ENCODE measurements around the gene RAB42.
"Not testable (repeated sequence)": the region's sequence is repeated elsewhere in the genome, so short reads cannot be mapped to it uniquely, and the experiment has no call there.

Gene RAB42, protein sequence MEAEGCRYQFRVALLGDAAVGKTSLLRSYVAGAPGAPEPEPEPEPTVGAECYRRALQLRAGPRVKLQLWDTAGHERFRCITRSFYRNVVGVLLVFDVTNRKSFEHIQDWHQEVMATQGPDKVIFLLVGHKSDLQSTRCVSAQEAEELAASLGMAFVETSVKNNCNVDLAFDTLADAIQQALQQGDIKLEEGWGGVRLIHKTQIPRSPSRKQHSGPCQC

DNA sequence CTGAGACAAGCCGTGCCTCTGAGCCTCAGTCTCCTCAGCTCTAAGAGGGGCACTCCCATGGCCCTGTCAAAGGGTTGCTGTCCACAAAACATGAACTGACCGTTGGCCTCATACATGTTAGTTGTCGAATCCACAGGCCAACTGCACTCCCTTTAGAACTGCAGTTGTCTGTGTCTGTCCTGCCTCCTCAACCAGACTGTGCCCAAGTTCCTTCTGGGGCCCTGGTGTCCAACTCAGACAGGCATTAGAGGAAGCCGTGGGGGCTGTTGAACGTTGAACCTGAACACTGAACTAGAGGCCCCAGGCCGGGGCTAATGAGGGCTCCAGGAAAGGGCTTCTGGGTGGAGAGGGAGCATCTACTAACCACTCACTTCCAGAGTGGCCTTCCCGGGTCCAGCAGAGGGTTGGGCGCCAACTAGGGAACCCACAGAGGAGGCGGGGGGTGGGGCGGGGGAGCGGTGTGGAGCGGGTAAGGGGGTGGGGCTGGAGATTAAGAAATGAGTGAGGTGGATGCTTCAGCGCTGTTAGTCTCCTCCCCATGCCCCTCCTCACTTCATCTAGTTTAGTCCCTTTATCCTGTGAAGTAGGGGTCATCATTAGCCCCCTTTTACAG is at the start of gene RAB42:
Gene RAB42 (plus strand): TSS at position 558 of the 613 bp plus-strand sequence. CDS start 247 bp downstream, outside the sequence.
- no peak for DNase-seq (ENCODE audit: low spot score)

DNA sequence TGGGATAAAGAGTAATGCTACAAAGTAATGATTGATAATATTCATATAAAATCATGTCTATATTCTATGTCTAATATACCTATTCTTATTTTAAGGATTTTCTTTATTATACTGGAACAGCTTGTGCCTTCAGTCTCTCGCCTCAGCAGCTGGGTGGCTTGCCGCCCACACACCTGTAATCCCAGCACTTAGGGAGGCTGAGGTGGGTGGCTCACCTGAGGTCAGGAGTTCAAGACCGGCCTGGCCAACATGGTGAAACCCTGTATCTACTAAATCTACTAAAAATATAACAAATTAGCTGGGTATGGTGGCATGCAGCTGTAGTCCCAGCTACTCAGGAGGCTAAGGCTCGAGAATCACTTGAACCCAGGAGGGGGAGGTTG is 46.8 kb upstream of the RAB42 start:
- no peak for DNase-seq (ENCODE audit: low spot score)

DNA sequence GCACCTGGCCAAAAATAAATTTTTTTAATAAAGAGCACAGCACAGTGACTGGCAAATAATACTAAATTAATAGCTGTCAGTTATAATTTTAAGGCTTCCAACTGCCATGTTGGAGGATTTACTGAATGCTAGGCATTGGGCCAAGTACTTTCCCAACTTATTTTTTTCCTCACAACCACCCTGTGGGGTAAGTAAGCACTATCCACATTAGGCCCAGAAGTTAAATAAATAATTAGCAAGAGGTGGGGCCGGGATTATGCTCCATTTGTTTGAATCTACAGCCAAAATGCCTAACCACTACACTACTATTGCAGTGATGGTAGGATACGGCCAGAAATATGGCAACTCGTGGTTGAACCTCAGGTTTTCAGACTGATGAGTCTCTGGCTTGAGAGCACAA is 43.7 kb upstream of the RAB42 start:
- no peak for DNase-seq (ENCODE audit: low spot score)

DNA sequence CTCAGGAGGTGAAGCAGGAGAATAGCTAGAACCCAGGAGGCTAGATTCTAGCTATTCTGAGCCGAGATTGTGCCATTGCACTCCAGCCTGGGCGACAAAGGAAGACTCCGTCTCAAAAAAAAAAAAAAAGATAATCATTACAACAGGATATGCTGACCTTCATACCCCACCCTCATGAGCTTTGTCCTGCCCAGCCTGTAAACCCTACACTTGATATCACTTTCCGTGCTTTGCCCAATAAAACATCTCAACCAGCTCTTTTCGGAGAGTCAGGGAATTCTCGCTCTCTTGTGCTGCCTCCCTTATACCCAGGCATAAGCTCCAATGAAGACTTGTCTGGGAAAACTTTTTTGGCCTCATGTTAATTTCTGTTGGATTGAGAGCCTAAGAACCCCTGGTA is 40.7 kb upstream of the RAB42 start:
- no peak for DNase-seq (ENCODE audit: low spot score)

DNA sequence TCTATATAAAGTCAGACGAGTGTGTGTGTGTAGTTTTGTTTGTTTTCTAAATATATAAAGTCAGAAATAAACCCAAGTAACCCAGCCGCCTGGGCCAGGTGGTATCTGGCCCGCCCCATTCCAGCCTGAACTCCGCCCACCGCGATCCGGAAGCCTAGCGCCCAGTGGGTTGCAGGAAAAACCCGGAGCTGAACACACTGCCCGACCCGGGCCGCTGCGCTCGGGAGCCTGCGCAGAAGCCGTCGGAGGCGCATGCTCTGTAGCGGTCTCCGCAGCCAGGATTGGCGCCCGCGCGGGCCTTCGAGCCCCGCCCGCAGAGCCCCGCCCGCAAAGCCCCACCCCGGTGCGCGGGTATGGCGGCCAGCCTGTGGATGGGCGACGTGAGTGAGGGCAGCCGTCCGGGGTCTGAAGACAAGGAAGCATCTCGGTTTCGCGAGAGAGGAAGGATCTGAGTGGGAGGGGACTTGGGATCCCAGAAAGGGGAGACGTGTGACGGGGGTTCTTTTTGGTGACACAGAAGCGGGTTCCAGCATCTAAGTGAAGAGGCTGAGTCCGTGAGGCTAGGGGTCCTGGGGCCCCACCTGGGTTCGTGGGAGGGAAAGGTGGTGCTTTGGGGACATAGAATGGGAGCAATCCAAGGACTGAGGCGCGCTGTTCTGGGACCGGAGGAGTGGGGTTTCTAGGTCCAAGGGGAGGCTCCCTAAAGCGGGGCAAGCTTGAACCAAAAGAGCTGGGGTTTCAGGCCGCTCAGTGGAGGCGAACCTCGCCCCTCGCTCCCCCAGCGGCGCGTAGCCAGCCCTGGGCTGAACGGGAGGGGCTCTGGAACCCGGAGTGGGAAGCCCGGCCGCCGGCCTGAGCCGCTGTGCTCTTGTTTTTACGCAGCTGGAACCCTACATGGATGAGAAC is 39.1 kb upstream of the RAB42 start, which contains the start of gene TRNAU1AP:
Gene TRNAU1AP (plus strand): TSS at position 328 of the 906 bp plus-strand sequence. CDS start 26 bp downstream, at position 354.
- DNase-seq (ENCODE audit: low spot score): peak; percentile 94

DNA sequence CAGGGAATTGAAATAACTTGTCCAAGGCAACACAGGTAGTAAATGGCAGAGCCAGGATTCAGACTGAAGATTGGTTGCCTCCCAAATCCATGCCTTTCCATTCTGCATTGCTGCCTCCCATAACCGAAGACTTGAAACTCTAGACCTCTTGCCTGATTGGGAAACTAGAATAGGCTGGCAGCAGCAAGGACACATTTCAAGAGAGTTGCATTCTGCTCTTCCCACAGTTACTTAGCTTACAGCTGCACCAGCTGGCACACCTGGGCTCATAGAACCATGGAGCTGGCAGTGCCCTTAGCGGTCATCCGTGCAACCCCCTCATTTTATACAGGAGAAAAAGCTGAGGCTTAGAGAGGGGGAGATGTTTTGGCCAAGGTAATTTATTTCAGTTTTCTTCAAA is 31.2 kb upstream of the RAB42 start:
- no peak for DNase-seq (ENCODE audit: low spot score)

DNA sequence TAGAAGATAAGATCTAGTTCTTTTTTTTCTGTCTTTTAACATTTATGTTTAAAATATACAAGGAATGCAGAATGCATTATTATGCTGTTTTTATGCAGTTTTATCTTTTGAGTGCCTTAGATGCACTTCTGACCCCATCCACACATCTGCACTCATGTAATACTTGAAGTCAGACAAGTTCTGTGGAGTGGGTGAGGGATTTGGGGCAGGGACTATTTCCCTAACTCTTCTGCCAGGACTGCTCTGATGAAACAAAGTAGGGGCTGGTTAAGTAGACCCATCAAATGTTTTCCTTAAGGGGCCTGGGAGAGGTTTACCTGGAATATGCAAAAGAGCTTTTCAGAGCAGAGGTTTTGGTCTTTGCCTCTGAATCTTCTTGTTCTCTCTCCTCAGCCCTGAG is 27.8 kb upstream of the RAB42 start:
- DNase-seq (ENCODE audit: low spot score): no peak

DNA sequence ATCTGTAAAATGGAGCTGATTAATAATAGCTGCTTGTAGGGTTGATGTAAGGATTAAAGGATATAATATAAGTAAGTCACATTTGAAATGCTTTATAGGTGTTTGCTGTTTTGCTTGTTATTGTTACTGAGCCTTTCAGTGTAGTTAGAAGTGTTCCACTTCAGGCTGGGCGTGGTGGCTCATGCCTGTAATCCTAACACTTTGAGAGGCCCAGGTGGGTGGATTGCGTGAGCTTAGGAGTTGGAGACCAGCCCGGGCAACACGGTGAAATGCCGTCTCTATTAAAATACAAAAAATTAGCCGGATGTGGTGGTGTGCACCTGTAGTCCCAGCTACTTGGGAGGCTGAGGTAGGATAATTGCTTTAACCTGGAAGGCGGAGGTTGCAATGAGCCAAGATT is 27.0 kb upstream of the RAB42 start:
- DNase-seq (ENCODE audit: low spot score): no peak

DNA sequence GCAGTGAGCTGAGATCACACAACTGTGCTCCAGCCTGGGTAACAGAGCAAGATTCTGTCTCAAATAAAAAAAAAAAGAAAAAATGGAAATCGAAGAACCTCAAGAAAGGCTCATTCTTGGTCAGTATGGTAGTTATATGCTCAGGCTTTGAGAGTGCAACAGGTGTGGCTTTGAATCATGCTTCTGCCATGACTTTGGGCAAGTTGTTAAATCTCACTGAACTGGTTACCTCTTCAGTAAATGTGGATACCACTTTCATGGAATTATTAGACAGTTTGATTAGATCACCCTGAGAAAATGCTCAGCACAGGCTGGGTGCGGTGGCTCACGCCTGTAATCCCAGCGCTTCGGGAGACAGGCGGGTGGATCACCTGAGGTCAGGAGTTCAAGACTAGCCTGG is 26.3 kb upstream of the RAB42 start:
- DNase-seq (ENCODE audit: low spot score): no peak

DNA sequence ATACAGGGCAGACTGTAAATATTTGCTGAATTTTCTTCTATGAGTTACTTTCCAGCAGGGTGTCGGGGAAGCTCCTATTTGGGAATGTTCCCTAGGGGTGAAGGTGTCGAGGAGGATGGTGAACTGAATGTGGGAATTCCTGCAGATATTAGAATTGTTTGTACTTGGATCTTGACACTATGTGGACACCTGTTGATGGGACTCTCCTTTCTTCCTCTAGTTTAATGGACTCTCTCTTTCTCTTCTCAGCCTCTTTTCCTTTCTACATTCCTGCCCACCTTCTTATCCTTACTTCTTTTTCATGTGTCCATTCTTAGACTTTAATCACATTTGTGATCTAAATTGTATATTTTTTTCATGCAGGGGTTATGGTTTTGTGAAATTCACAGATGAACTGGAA is 25.1 kb upstream of the RAB42 start:
- DNase-seq (ENCODE audit: low spot score): no peak

DNA sequence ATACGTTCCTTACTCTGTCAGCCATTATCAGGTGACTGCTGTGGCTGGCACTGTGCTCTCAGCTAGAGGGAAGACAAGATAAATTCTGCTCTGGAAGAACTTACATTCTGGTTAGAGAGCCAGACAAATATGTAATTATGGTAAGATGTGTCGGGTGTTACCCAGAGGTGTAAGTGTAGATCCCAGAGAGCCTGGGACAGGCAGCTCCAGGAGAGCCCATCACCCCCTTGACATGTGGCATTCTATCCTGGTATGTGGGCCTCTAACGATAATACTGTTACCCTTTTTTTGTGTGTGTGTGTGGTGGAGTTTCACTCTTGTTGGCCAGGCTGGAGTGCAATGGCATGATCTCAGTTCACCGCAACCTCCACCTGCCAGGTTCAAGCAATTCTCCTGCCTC is 20.2 kb upstream of the RAB42 start:
- no peak for DNase-seq (ENCODE audit: low spot score)

DNA sequence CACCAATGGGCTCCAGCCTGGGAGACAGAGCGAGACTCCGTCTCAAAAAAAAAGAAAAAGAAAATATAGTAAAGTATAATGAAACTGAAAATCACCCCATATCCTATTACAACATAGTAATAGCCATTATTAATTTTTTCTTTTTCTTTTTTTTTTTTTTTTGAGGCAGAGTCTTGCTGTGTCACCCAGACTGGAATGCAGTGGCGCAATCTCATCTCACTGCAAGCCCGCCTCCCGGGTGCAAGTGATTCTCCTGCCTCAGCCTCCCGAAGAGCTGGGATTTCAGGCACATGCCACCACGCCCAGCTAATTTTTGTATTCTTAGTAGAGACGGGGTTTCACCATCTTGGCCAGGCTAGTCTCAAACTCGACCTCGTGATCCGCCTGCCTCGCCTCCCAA is 19.2 kb upstream of the RAB42 start:
- DNase-seq (ENCODE audit: low spot score): not testable (repeated sequence)

DNA sequence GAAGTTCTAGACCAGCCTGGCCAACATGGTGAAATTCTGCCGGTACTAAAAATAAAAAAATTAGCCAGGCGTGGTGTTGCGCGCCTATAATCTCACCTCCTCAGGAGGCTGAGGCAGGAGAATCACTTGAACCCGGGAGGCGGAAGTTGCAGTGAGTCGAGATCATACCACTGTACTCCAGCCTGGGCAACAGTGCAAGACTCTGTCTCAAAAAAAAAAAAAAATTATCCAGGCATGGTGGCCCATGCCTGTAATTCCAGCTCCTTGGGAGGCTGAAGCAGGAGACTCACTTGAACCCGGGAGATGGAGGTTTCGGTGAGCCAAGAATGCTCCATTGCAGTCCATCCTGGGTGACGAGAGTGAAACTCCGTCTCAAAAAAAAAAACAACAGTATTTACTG is 18.5 kb upstream of the RAB42 start:
- DNase-seq (ENCODE audit: low spot score): no peak

DNA sequence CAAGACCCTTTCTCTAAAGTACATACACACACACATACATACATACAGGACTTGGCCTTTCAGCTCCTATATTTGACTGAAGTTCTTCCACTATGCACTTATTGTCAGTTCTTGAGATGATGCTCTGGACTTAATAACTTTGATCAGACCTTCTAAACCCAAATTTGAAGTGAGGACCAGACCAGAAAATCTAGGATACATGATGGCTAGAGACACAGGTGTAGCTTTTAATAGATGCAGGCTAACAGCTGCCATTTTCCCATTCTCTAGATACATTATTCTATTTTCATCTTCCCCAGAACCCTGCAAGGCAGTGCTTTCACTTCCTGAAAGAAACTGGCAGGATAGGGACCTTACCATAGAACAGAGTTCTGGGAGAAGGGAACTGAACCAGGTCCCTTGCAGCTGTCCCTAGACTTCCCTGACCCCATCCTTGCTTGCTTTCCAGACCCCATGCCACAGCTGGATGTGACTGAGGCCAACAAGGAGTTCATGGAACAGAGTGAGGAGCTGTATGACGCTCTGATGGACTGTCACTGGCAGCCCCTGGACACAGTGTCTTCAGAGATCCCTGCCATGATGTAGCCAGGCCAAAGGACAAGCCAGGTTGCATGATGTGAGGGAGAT is 14.9 kb upstream of the RAB42 start:
- DNase-seq (ENCODE audit: low spot score): no peak

DNA sequence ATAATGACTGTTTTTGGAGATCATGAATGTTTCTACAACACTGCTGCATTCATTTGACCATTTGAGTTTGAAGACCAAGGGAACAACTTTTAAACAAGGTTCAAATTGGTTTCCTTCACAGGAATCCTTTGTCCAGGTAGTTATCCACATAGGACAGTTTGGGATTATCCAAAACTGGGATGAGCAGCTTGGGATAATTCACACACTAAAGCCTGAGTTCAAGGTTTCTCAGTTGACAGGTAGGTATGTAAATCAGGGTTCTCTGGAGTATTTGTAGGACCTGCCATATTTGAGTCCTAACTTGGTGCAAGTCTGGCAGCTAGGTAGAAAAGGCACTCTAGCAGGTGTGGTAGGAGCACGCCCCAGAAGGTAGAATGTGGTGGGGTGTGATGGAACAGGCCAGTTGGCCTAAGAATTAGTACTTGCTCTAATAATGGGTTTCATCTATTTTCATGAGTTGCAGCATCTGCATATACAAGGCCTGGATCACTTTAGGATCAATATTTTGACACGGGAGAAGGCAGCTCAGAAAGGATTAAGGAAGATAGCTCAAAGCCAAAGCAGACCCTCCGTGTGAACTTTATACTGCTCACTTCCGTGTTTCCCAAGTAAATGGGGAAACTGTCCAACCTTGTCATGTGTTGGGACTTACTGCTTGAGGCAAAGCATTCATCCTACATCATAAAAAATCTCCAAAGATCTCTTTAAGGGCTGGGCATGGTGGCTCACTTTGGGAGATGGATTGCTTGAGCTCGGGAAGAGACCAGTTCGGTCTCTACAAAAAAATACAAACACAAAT is 14.1 kb upstream of the RAB42 start:
- DNase-seq (ENCODE audit: low spot score): no peak

DNA sequence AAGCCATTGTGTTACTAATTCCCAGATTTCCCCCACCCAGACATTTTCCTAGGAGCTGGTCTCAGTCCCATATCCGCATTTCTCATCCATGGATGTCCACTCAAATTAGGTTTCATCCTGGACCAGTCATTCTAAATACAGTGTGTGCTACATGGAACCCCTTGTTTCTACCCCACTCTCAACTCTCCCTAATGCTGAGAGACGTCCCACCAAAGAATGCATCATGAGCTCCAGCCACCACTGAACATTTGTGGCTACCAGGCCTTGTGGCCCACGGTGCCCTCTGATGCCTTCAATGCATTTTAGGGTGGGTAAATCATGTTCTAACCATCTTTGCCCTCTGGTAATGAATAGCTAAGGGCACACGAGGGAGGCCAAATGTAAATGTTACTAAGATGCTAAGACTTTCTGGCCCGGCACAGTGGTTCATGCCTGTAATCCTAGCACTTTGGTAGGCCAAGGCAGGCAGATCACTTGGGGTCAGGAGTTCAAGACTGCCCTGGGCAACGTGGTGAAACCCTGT is 13.3 kb upstream of the RAB42 start:
- no peak for DNase-seq (ENCODE audit: low spot score)

DNA sequence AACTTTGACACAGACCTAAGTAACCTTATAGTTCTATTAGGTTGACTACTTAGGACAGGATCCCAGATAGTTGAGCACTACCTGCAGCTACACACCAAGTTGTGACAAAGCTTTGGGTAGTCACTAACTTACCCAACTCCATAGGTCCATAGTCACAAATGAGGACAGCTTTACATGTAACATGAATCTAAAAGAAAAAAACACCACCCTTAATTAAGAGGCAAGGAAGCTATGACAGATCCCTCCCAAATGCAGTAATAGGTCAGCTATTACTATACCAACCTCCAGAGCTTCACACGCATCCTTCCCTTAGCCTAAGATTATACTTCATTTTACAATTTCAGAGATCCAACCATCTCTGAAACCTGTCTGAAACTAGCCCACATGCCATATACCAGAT is 12.7 kb upstream of the RAB42 start:
- no peak for DNase-seq (ENCODE audit: low spot score)

DNA sequence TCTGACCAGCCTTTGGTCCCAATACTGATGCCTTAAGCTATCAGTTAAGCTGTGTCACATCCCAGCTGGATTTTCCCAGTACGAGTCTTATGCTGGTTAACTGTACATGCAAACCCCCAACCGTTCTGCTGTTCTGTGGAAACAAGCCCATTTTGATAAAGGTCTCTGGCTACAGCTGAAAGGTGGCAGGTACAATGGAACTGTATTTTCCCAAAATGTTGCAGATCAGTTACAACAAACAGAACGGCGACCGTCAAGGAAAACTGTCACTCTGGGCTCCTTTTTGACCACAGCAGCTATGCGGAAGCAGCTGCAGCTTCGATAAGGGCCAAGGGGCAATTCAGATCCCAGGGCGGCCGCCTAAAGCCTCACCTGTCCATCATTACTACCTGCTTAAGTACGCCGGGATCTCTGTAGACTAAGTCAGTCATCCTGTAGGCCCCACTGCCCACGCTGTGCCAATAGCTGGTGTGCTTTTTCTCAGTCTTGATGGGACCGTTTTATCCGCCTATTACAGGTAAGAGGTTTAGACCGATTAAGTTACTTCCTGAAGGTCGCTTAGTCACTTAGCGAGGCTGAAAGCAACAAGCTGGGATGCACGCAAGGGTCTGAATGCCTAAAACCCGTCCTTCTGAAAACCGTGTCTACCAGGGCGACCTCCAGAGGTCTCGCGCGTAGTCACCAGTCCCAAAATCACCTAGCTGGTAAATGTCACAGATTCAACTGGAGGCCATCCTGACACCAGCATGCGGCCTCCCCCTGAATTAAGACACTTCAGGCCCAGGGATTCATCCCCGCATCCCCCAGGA is 11.1 kb upstream of the RAB42 start:
- DNase-seq (ENCODE audit: low spot score): peak; percentile 44

DNA sequence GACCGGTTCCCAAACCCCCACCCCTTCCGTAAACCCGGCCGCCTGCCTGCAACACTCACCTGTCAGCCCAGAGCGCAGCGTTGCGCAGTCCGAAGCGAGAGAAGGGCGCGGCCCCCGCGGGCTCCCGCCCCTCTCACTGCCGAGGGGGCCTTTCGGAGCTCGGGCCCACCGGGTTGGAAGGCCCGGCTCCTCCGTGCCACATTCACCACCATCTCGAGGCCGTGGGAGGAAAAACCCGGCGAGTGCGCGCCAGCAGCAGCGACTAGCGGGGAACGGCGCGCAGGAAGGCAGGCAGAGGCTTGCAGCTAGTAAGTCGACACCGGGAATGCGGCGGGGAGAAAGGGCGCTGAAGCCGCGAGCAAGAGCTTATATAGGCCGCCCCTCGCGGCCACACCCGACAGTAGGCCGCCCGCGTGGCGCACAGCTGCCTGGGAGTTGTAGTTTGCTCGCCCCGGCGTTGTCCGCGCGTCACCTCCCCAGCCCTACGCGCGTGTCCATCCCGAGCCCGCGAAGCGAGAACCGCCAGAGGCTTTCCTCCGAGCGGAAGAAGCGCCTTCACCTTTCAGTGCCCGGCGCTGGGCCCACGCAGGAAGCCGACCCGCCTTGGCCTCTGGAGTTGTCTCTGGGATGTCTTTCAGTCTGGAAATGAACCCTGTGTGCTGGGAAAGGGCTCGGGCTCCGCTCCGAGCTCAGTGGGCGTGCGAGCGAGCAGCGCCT is 10.4 kb upstream of the RAB42 start:
- peak; percentile 98 for DNase-seq (ENCODE audit: low spot score)

DNA sequence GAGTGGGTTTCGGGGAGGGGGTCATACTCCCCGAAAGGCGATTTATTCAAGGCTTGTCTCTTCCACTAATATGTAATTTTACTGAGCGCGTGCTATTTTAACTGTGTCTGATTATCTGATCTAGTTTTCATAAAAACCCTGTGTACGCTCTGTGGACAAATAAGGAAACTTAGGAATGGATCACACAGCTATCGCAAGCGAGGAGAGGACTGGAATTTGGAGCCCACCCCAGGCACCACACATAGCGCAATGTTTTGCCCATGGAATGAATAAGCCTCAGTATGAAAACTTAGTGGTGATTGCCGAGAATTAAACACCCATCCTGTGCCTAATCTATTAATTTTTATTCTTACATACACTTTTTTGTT is 9.8 kb upstream of the RAB42 start:
- DNase-seq (ENCODE audit: low spot score): peak; percentile 17

Data from Ammon's horn (tissue), 1 donor.